HUES6 (cell line): Measurements from ENCODE around the gene SERPINA5.

Experiments
- H3K27ac ChIP-seq: 2 replicates; pipeline ENCODE4 v1.7.0; 2013; ENCODE audit warnings: low read depth, mild to moderate bottlenecking, low read length, inconsistent platforms
- H3K27me3 ChIP-seq: 2 replicates; pipeline ENCODE4 v1.6.1; 2013; ENCODE audit warnings: low read length; ENCODE audit not compliant: control insufficient read depth, insufficient read depth
- H3K36me3 ChIP-seq: 2 replicates; pipeline ENCODE4 v1.6.1; 2013; ENCODE audit warnings: low read length; ENCODE audit not compliant: control insufficient read depth, insufficient read depth
- H3K4me1 ChIP-seq: 2 replicates; pipeline ENCODE4 v1.6.1; 2013; ENCODE audit warnings: low read length; ENCODE audit not compliant: control insufficient read depth, insufficient read depth
- H3K4me3 ChIP-seq: 2 replicates; pipeline ENCODE4 v1.5.1; 2013; ENCODE audit warnings: low read depth, low read length
- H3K9ac ChIP-seq: one replicate; pipeline ENCODE4 v1.6.1; 2013; ENCODE audit warnings: mild to moderate bottlenecking, low read length
- H3K9me3 ChIP-seq: 2 replicates; pipeline ENCODE4 v1.6.1; 2013; ENCODE audit warnings: low read depth, low read length; ENCODE audit not compliant: control insufficient read depth, insufficient read depth

The SERPINA5 gene

DNA sequence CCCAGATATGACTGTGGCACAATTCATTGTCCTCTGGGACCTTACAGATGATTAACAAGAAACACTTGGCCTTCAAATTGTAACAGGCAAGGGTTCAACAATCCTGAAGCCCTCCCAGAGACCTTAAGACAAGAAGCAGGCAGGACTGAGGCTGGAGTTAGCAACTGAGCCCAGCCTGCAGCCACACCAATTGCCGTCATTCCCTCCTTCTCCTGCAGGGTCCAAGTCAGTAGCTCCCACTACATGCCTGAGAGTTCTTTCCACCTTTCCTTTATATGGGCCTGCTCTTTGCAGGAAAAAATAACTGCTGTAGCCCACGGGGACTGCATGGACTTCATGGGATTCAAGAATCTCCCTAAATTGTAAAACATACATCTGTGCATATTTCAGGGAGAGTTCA lies 22.4 kb upstream of the SERPINA5 start:
- H3K27ac ChIP-seq: no peak overlapping the region
- H3K4me1 ChIP-seq: no peaks in the 10 kb centered on the region
- H3K27me3 ChIP-seq: no peaks in the 10 kb centered on the region
- H3K9me3 ChIP-seq: peaks cover 12% of the 10 kb centered on the region
- H3K9ac ChIP-seq: no peak overlapping the region
- no peaks in the 10 kb centered on the region for H3K36me3 ChIP-seq
- no peak overlapping the region for H3K4me3 ChIP-seq

GRCh38 chr14:94559638-94560290 lies 21.5 kb upstream of the SERPINA5 start:
- H3K27me3 ChIP-seq: no peaks in the 10 kb centered on the region
- no peak overlapping the region for H3K27ac ChIP-seq
- no peak overlapping the region for H3K9ac ChIP-seq
- H3K9me3 ChIP-seq: peaks cover 12% of the 10 kb centered on the region
- no peaks in the 10 kb centered on the region for H3K36me3 ChIP-seq
- H3K4me3 ChIP-seq: no peak overlapping the region
- no peaks in the 10 kb centered on the region for H3K4me1 ChIP-seq

DNA sequence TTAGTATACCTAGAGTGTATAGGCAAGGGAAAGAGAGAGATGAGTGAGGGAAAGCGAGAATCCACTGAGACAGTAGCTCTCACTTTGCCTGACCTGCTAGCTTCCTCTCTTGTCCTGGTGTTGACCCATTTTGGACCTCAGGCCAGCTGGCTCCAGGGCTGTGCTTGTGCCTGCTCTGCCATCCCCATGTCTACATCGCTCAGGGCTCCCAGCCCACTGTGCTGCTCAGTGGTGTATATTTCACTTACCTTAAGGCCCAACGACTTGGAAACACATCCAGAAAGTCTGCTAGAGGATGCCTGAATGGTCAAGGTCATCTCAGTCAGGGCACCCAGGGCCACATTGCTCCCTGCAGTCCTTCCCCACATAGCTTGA lies 20.9 kb upstream of the SERPINA5 start:
- Histone ChIP-seq H3K27me3 (no peaks in the 10 kb centered on the region), H3K36me3 (no peaks in the 10 kb centered on the region), H3K27ac (no peak overlapping the region), H3K9me3 (peaks cover 12% of the 10 kb centered on the region), H3K9ac (no peak overlapping the region), H3K4me1 (no peaks in the 10 kb centered on the region), H3K4me3 (no peak overlapping the region)

DNA sequence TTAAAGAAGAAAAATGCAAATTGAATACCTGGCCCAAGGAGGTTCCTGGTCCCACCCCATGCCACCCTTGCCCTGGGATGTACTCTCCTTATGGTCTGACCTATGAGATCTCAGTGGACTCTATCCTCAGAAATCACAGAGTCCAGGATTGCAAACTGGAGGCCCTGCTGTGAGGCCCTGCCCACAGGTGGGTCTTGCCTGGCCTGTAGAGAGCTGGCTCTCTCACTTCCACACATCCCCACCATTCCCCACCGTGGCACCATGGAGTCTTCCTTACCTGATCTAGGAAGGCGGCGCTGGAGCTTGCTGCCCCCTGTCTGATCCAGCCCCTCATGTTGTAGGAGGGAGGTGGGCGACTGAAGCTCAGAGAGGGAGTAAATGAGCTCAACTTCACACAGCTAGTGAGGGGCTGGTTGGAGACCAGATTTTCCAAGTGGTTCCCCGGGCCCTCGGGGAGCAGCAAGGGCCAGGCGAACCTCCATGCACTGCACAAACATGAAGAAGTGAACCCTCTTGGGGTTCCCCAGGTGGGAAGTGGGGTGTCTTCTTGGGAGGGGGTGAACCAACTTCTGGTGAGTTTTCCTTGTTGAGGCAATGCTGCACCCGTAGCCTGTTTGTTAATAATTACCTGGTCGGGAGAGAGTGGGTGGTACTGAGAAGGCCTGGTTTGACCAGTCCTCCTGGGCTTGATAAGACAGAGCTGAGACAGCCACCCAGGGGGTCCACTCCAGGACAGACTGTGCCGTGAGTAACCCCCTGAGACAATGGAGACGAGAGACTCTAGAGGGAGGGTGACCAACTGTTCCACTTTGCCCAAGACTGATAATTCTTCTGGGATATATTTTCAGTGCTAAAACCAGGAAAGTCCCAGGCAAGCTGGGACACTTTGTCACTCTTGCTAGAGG lies 20.2 kb upstream of the SERPINA5 start, which contains the start of gene SERPINA4:
Gene SERPINA4, plus strand, starts transcription at position 692 of the 905 bp plus-strand sequence. CDS start 2,041 bp downstream, outside the sequence.
- Histone ChIP-seq H3K9me3 (peaks cover 12% of the 10 kb centered on the region), H3K4me1 (no peaks in the 10 kb centered on the region), H3K27ac (no peak within 1 kb of the TSS), H3K9ac (no peak within 1 kb of the TSS), H3K27me3 (no peaks in the 10 kb centered on the region), H3K4me3 (no peak within 1 kb of the TSS), H3K36me3 (no peaks in the 10 kb centered on the region)

- no peaks in the 10 kb centered on the region for H3K27me3 ChIP-seq
- no peak overlapping the region for H3K9ac ChIP-seq
- no peak overlapping the region for H3K4me3 ChIP-seq
- H3K36me3 ChIP-seq: no peaks in the 10 kb centered on the region
- H3K27ac ChIP-seq: no peak overlapping the region
- no peaks in the 10 kb centered on the region for H3K4me1 ChIP-seq
- peaks cover 11% of the 10 kb centered on the region for H3K9me3 ChIP-seq
Observed at GRCh38 chr14:94561656-94562010, 19.6 kb upstream of the SERPINA5 start.

DNA sequence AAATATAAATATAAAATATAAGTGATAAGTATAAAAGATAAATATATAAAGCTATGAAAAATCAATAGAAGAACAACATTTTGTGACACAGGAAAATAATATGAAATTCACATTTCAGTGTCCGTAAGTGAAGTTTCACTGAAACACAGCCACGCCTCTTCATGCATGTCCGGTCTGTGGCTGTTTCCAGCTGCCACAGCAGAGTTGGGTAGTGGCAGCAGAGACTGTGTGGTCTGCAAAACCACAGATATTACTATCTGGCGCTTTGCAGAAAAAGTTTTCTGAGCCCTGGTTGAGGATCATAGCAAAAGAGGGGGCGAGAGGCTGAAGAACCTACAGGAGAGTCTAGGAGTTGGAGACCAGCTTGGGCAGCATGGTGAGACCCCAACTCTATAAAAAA lies 19.2 kb upstream of the SERPINA5 start:
- H3K4me1 ChIP-seq: no peaks in the 10 kb centered on the region
- no peak overlapping the region for H3K4me3 ChIP-seq
- H3K27me3 ChIP-seq: no peaks in the 10 kb centered on the region
- H3K36me3 ChIP-seq: no peaks in the 10 kb centered on the region
- peaks cover 8% of the 10 kb centered on the region for H3K9me3 ChIP-seq
- no peak overlapping the region for H3K9ac ChIP-seq
- H3K27ac ChIP-seq: no peak overlapping the region

DNA sequence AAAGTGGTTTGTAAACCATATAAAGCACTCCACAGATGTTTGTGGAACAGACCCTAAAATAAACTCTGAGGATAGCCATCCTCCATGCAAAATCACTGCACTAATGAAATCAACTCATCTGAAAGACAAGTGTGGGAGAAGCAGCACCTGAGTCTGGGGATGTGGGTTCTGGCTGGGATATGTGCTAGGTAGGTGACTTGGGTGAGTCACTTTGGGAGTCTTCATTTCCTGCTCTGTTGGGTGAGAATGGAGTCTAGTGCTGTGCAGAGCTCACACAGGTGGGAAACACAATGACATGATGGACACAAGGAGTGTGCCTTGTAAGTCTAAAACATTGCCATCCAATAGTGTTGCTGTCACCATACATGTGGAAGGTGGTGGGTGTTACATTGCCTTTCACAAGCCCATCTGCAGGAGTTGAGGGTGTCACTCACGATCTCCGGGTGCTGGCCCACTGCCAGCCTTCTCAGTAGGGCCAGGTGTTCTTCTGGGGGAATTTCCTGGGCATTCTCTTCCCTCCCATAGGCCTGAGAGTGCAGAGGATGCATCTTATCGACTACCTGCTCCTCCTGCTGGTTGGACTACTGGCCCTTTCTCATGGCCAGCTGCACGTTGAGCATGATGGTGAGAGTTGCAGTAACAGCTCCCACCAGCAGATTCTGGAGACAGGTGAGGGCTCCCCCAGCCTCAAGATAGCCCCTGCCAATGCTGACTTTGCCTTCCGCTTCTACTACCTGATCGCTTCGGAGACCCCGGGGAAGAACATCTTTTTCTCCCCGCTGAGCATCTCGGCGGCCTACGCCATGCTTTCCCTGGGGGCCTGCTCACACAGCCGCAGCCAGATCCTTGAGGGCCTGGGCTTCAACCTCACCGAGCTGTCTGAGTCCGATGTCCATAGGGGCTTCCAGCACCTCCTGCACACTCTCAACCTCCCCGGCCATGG lies 18.0 kb upstream of the SERPINA5 start:
- H3K27ac ChIP-seq: no peak overlapping the region
- H3K4me1 ChIP-seq: no peaks in the 10 kb centered on the region
- no peak overlapping the region for H3K4me3 ChIP-seq

DNA sequence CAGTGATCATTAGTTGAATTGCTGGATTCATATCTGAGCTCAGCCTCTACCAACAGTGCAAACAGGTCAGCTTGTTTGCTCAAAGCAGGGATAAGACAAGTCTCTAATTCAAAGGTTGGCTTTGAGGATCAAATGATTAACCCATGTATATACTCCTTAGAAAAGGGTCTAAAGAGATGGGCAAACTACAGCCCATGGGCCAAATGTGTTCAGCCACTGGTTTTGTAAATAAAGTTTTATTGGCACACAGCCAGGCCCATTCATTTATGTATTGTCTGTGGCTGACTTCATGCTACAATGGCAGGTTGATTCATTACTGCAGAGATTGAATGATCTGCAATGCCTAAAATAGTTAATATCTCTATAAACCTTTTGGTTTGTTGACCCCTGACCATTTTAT lies 16.8 kb upstream of the SERPINA5 start:
- no peaks in the 10 kb centered on the region for H3K36me3 ChIP-seq
- H3K9me3 ChIP-seq: no peaks in the 10 kb centered on the region
- H3K4me1 ChIP-seq: no peaks in the 10 kb centered on the region
- H3K27ac ChIP-seq: no peak overlapping the region
- H3K9ac ChIP-seq: no peak overlapping the region
- no peaks in the 10 kb centered on the region for H3K27me3 ChIP-seq
- H3K4me3 ChIP-seq: no peak overlapping the region

More for the DNA sequence above, 18.0 kb upstream of the SERPINA5 start:
- no peaks in the 10 kb centered on the region for H3K27me3 ChIP-seq
- H3K9me3 ChIP-seq: no peaks in the 10 kb centered on the region
- H3K9ac ChIP-seq: no peak overlapping the region
- no peaks in the 10 kb centered on the region for H3K36me3 ChIP-seq

- no peaks in the 10 kb centered on the region for H3K4me1 ChIP-seq
- H3K9ac ChIP-seq: no peak overlapping the region
- no peaks in the 10 kb centered on the region for H3K9me3 ChIP-seq
- no peaks in the 10 kb centered on the region; the same call in 1 of the 2 replicates for H3K27me3 ChIP-seq
- no peak overlapping the region for H3K4me3 ChIP-seq
- H3K27ac ChIP-seq: no peak overlapping the region
- H3K36me3 ChIP-seq: no peaks in the 10 kb centered on the region
Observed at GRCh38 chr14:94568186-94568585, 13.0 kb upstream of the SERPINA5 start.

GRCh38 chr14:94569381-94570001 lies 11.7 kb upstream of the SERPINA5 start:
- no peaks in the 10 kb centered on the region for H3K36me3 ChIP-seq
- no peaks in the 10 kb centered on the region for H3K4me1 ChIP-seq
- no peak overlapping the region for H3K27ac ChIP-seq
- H3K9ac ChIP-seq: no peak overlapping the region
- H3K4me3 ChIP-seq: no peak overlapping the region
- no peaks in the 10 kb centered on the region for H3K9me3 ChIP-seq
- H3K27me3 ChIP-seq: no peaks in the 10 kb centered on the region; the same call in 1 of the 2 replicates
